GM10266 (cell line): Measurements from ENCODE around the gene ANO1.

Experiments used
- DNase-seq: peaks from one replicate; pipeline ENCODE4 v3.0.0; 2012; ENCODE audit errors: extremely low spot score
- CTCF ChIP-seq: IDR thresholded peaks from 2 replicates; pipeline ENCODE4 v1.5.1; 2012; ENCODE audit warnings: mild to moderate bottlenecking, low read depth; ENCODE audit not compliant: control insufficient read depth, insufficient read depth; ENCODE audit errors: missing control alignments

Gene ANO1

GRCh38 chr11:70137383-70137782 lies 59.3 kb downstream of the ANO1 start:
- no peak for TF ChIP-seq CTCF
- no peak for DNase-seq

GRCh38 chr11:70138403-70138802 lies 60.3 kb downstream of the ANO1 start:
- no peak for TF ChIP-seq CTCF
- no peak for DNase-seq

- TF ChIP-seq CTCF, result no peak
- DNase-seq, result no peak
Measured at GRCh38 chr11:70139785-70140410, 61.8 kb downstream of the ANO1 start.

GRCh38 chr11:70140711-70141485 lies 62.8 kb downstream of the ANO1 start:
- DNase-seq, result no peak
- TF ChIP-seq CTCF, result no peak

GRCh38 chr11:70141486-70142220 lies 63.5 kb downstream of the ANO1 start:
- DNase-seq, result no peak
- TF ChIP-seq CTCF, result no peak

GRCh38 chr11:70142221-70142875 lies 64.2 kb downstream of the ANO1 start:
- no peak for DNase-seq
- TF ChIP-seq CTCF, result no peak
